GM19328 (cell line): ENCODE data around the gene ALG9.

Experiments
- ATAC-seq: cut with Tn5 transposase; IDR thresholded peaks from one replicate; pipeline ENCODE4 v1.9.1; 2021; ENCODE audit warnings: mild to moderate bottlenecking, moderate library complexity; ENCODE audit not compliant: unreplicated experiment

ALG9 gene

GRCh38 chr11:111736621-111737443 lies 134.5 kb downstream of the ALG9 start:
- ATAC-seq = no peak
